Activated naive CD8-positive, alpha-beta T cell treated with anti-CD3 and anti-CD28 coated beads, Interleukin-2, amount 10 ng/mL, durations not matched to agents 7 days and 5 days (primary cell): Measurements from ENCODE around the gene PVR. TPM values are rescaled to one million over a fixed set of nuclear protein-coding genes. Genes with fewer than 3 reads are reported as not detected.
"Not testable (repeated sequence)": the region's sequence is repeated elsewhere in the genome, so short reads cannot be mapped to it uniquely, and the experiment has no call there.

Source experiments
- ATAC-seq: fragments of 150-1000 bp; cut with Tn5 transposase; one replicate; pipeline ENCODE4 v1.10.0; 2021; ENCODE audit warnings: low read depth, moderate library complexity
- POLR2A ChIA-PET: fragments of 350-600 bp; sonication (Branson Sonifier 250); formaldehyde crosslinking; loops from one replicate; lab custom pipeline; 2021; ENCODE audit warnings: antibody characterized with exemption; lab: Charles Lee
- DNase-seq: peaks from one replicate; pipeline ENCODE4 v3.0.0; 2021
- H3K27ac Mint-ChIP-seq: one replicate; pipeline ENCODE4 v1.8.0; 2022; ENCODE audit warnings: mild to moderate bottlenecking, mixed read lengths
- H3K27me3 Mint-ChIP-seq: one replicate; pipeline ENCODE4 v1.8.0; 2022; ENCODE audit warnings: mild to moderate bottlenecking, moderate library complexity, mixed read lengths
- H3K36me3 Mint-ChIP-seq: one replicate; pipeline ENCODE4 v1.8.0; 2021; ENCODE audit warnings: mild to moderate bottlenecking, mixed read lengths
- H3K4me1 Mint-ChIP-seq: one replicate; pipeline ENCODE4 v1.8.0; 2021; ENCODE audit warnings: mixed read lengths
- H3K4me3 Mint-ChIP-seq: one replicate; pipeline ENCODE4 v1.8.0; 2022; ENCODE audit warnings: mild to moderate bottlenecking, moderate library complexity, mixed read lengths
- H3K9me3 Mint-ChIP-seq: one replicate; pipeline ENCODE4 v1.8.0; 2021; ENCODE audit warnings: mixed read lengths
- total RNA-seq, 2 experiments: library from RNA; stranded (reverse); gene quantifications; one replicate each; pipeline ENCODE4 v1.2.3, GENCODE V29; 2021

Gene PVR
- total RNA-seq, 2 experiments from 2014 or later, result 3.5 to 4.2 TPM

- ATAC-seq (no peak), DNase-seq (no peak)
- H3K27me3 Mint-ChIP-seq, result no peaks in the 10 kb centered on the region
- H3K4me1 Mint-ChIP-seq, result peaks cover 1% of the 10 kb centered on the region
- H3K9me3 Mint-ChIP-seq, result no peaks in the 10 kb centered on the region
- POLR2A ChIA-PET, result no interaction called here
- no peak overlapping the region for H3K27ac Mint-ChIP-seq
- H3K4me3 Mint-ChIP-seq, result no peak overlapping the region
- peaks cover 2% of the 10 kb centered on the region for H3K36me3 Mint-ChIP-seq
These were observed 18.2 kb downstream of the PVR start for GRCh38 chr19:44661904-44662303.

- no peaks in the 10 kb centered on the region for H3K27me3 Mint-ChIP-seq
- no peaks in the 10 kb centered on the region for H3K4me1 Mint-ChIP-seq
- no peak for DNase-seq
- peaks cover 2% of the 10 kb centered on the region for H3K36me3 Mint-ChIP-seq
- ATAC-seq, result no peak
- POLR2A ChIA-PET, result no interaction called here
- no peak overlapping the region for H3K27ac Mint-ChIP-seq
- no peaks in the 10 kb centered on the region for H3K9me3 Mint-ChIP-seq
- no peak overlapping the region for H3K4me3 Mint-ChIP-seq
These were observed 19.1 kb downstream of the PVR start for GRCh38 chr19:44662691-44663385.

GRCh38 chr19:44663996-44664395 lies 20.3 kb downstream of the PVR start:
- POLR2A ChIA-PET, result no interaction called here
- H3K27ac Mint-ChIP-seq, result no peak overlapping the region
- no peak for DNase-seq
- no peaks in the 10 kb centered on the region for H3K36me3 Mint-ChIP-seq
- no peak overlapping the region for H3K4me3 Mint-ChIP-seq
- H3K9me3 Mint-ChIP-seq, result no peaks in the 10 kb centered on the region
- H3K4me1 Mint-ChIP-seq, result no peaks in the 10 kb centered on the region
- no peak for ATAC-seq
- H3K27me3 Mint-ChIP-seq, result no peaks in the 10 kb centered on the region

- no peak for DNase-seq
These were observed 21.3 kb downstream of the PVR start for GRCh38 chr19:44664976-44665375.

GRCh38 chr19:44666852-44667556 lies 23.3 kb downstream of the PVR start:
- H3K4me3 Mint-ChIP-seq, result no peak overlapping the region
- H3K27me3 Mint-ChIP-seq, result no peaks in the 10 kb centered on the region
- ATAC-seq (peak; percentile 40), DNase-seq (no peak)
- POLR2A ChIA-PET, result no interaction called here
- H3K4me1 Mint-ChIP-seq, result no peaks in the 10 kb centered on the region
- no peak overlapping the region for H3K27ac Mint-ChIP-seq
- no peaks in the 10 kb centered on the region for H3K9me3 Mint-ChIP-seq
- H3K36me3 Mint-ChIP-seq, result no peaks in the 10 kb centered on the region

More at GRCh38 chr19:44664976-44665375, 21.3 kb downstream of the PVR start:
- no peaks in the 10 kb centered on the region for H3K36me3 Mint-ChIP-seq
- POLR2A ChIA-PET, result no interaction called here
- H3K27me3 Mint-ChIP-seq, result no peaks in the 10 kb centered on the region
- no peaks in the 10 kb centered on the region for H3K9me3 Mint-ChIP-seq
- H3K4me3 Mint-ChIP-seq, result no peak overlapping the region
- H3K4me1 Mint-ChIP-seq, result no peaks in the 10 kb centered on the region
- no peak for ATAC-seq
- H3K27ac Mint-ChIP-seq, result no peak overlapping the region

GRCh38 chr19:44668985-44669764 lies 25.5 kb downstream of the PVR start:
- Mint-ChIP-seq H3K36me3 (no peaks in the 10 kb centered on the region), H3K27me3 (no peaks in the 10 kb centered on the region), H3K9me3 (no peaks in the 10 kb centered on the region), H3K4me3 (no peak overlapping the region), H3K4me1 (no peaks in the 10 kb centered on the region), H3K27ac (no peak overlapping the region)
- POLR2A ChIA-PET, result no interaction called here
- ATAC-seq (peak; percentile 58), DNase-seq (no peak)

- DNase-seq, H3K9me3 Mint-ChIP-seq, H3K36me3 Mint-ChIP-seq, H3K27ac Mint-ChIP-seq, POLR2A ChIA-PET, H3K4me3 Mint-ChIP-seq, ATAC-seq, H3K4me1 Mint-ChIP-seq, H3K27me3 Mint-ChIP-seq: not testable (repeated sequence)
These were observed 26.3 kb downstream of the PVR start for GRCh38 chr19:44670027-44670426.

- no peak within 1 kb of the TSS for H3K4me3 Mint-ChIP-seq
- POLR2A ChIA-PET, result no interaction called here
- no peak within 1 kb of the TSS for H3K27ac Mint-ChIP-seq
- DNase-seq (no peak), ATAC-seq (no peak)
- no peaks in the 10 kb centered on the region for H3K9me3 Mint-ChIP-seq
- no peaks in the 10 kb centered on the region for H3K27me3 Mint-ChIP-seq
- no peaks in the 10 kb centered on the region for H3K36me3 Mint-ChIP-seq
- H3K4me1 Mint-ChIP-seq, result no peaks in the 10 kb centered on the region
These were observed 27.7 kb downstream of the PVR start, which contains the start of gene CEACAM19 for GRCh38 chr19:44671400-44671799. CEACAM19 (plus strand) TSS chr19:44671482; CDS start chr19:44671932, 450 bp downstream.

GRCh38 chr19:44672226-44672625 lies 28.5 kb downstream of the PVR start:
- no peaks in the 10 kb centered on the region for H3K4me1 Mint-ChIP-seq
- no peaks in the 10 kb centered on the region for H3K27me3 Mint-ChIP-seq
- no peak for DNase-seq
- no peak overlapping the region for H3K4me3 Mint-ChIP-seq
- no peaks in the 10 kb centered on the region for H3K9me3 Mint-ChIP-seq
- no peaks in the 10 kb centered on the region for H3K36me3 Mint-ChIP-seq
- no peak overlapping the region for H3K27ac Mint-ChIP-seq
- no peak for ATAC-seq
- POLR2A ChIA-PET, result no interaction called here

GRCh38 chr19:44673510-44673909 lies 29.8 kb downstream of the PVR start:
- POLR2A ChIA-PET, result no interaction called here
- no peaks in the 10 kb centered on the region for H3K27me3 Mint-ChIP-seq
- no peak overlapping the region for H3K4me3 Mint-ChIP-seq
- no peaks in the 10 kb centered on the region for H3K36me3 Mint-ChIP-seq
- no peak for ATAC-seq
- no peaks in the 10 kb centered on the region for H3K4me1 Mint-ChIP-seq
- no peak for DNase-seq
- H3K9me3 Mint-ChIP-seq, result no peaks in the 10 kb centered on the region
- no peak overlapping the region for H3K27ac Mint-ChIP-seq

- POLR2A ChIA-PET, result no interaction called here
- Mint-ChIP-seq H3K36me3 (no peaks in the 10 kb centered on the region), H3K4me1 (no peaks in the 10 kb centered on the region), H3K4me3 (no peak overlapping the region), H3K27ac (no peak overlapping the region), H3K9me3 (no peaks in the 10 kb centered on the region), H3K27me3 (no peaks in the 10 kb centered on the region)
- DNase-seq (no peak), ATAC-seq (no peak)
These were observed 31.8 kb downstream of the PVR start for GRCh38 chr19:44675521-44675920.

GRCh38 chr19:44677019-44677811 lies 33.5 kb downstream of the PVR start:
- POLR2A ChIA-PET, result no interaction called here
- DNase-seq, result no peak
- no peaks in the 10 kb centered on the region for H3K36me3 Mint-ChIP-seq
- no peaks in the 10 kb centered on the region for H3K27me3 Mint-ChIP-seq
- H3K27ac Mint-ChIP-seq, result no peak overlapping the region
- no peaks in the 10 kb centered on the region for H3K4me1 Mint-ChIP-seq
- no peak for ATAC-seq
- H3K9me3 Mint-ChIP-seq, result no peaks in the 10 kb centered on the region
- no peak overlapping the region for H3K4me3 Mint-ChIP-seq

GRCh38 chr19:44680536-44680935 lies 36.8 kb downstream of the PVR start:
- H3K4me1 Mint-ChIP-seq, result peaks cover 10% of the 10 kb centered on the region
- H3K36me3 Mint-ChIP-seq, result no peaks in the 10 kb centered on the region
- POLR2A ChIA-PET, result no interaction called here
- DNase-seq (no peak), ATAC-seq (no peak)
- peaks cover 4% of the 10 kb centered on the region for H3K27me3 Mint-ChIP-seq
- no peak overlapping the region for H3K4me3 Mint-ChIP-seq
- no peak overlapping the region for H3K27ac Mint-ChIP-seq
- H3K9me3 Mint-ChIP-seq, result no peaks in the 10 kb centered on the region
